Effector memory CD8-positive, alpha-beta T cell (primary cell): ENCODE data around the gene HCN4.

Source experiments
- ATAC-seq: fragments of 150-1000 bp; cut with Tn5 transposase; replicated peaks from 2 replicates; pipeline ENCODE4 v1.10.0; 2021; ENCODE audit warnings: mild to moderate bottlenecking, moderate library complexity
- DNase-seq, 3 experiments: peaks; one replicate each; pipeline ENCODE4 v3.0.0; 2021
- H3K27ac Mint-ChIP-seq, 2 donors: one replicate each; pipeline ENCODE4 v1.8.0; 2022; ENCODE audit warnings: mild to moderate bottlenecking in 2 of 2, mixed read lengths in 2 of 2, moderate library complexity in 2 of 2
- H3K27me3 Mint-ChIP-seq, 2 donors: one replicate each; pipeline ENCODE4 v1.8.0; 2022; ENCODE audit warnings: mixed read lengths in 2 of 2
- H3K36me3 Mint-ChIP-seq: one replicate; pipeline ENCODE4 v1.8.0; 2022; ENCODE audit warnings: mild to moderate bottlenecking, moderate library complexity, mixed read lengths; ENCODE audit not compliant: insufficient read depth
- H3K4me1 Mint-ChIP-seq, 2 donors: one replicate each; pipeline ENCODE4 v1.8.0; 2022; ENCODE audit warnings: low read depth in 2 of 2, mixed read lengths in 2 of 2
- H3K4me3 Mint-ChIP-seq, 2 donors: one replicate each; pipeline ENCODE4 v1.8.0; 2022; ENCODE audit warnings: mild to moderate bottlenecking in 2 of 2, mixed read lengths in 2 of 2, moderate library complexity in 2 of 2
- H3K9me3 Mint-ChIP-seq, 2 donors: one replicate each; pipeline ENCODE4 v1.8.0; 2022; ENCODE audit warnings: mixed read lengths in 2 of 2

Gene HCN4

GRCh38 chr15:73273181-73274002 lies 95.4 kb downstream of the HCN4 start:
- no peaks in the 10 kb centered on the region for H3K27me3 Mint-ChIP-seq
- H3K4me1 Mint-ChIP-seq, result peaks cover 0 to 3% of the 10 kb centered on the region in 2 donors
- H3K36me3 Mint-ChIP-seq, result peaks cover 11% of the 10 kb centered on the region
- no peaks in the 10 kb centered on the region for H3K9me3 Mint-ChIP-seq
- no peak overlapping the region for H3K4me3 Mint-ChIP-seq
- peak; percentile 38 to 46 (median 45) for DNase-seq
- peak; percentile 65 for ATAC-seq
- H3K27ac Mint-ChIP-seq, result peak overlapping the region in 1 of 2 donors; percentile 56

GRCh38 chr15:73270366-73271097 lies 98.2 kb downstream of the HCN4 start:
- Mint-ChIP-seq H3K4me3 (no peak overlapping the region), H3K9me3 (no peaks in the 10 kb centered on the region), H3K27me3 (no peaks in the 10 kb centered on the region), H3K4me1 (peaks cover 0 to 3% of the 10 kb centered on the region in 2 donors), H3K36me3 (peaks cover 11% of the 10 kb centered on the region), H3K27ac (no peak overlapping the region)
- DNase-seq, result no peak
- no peak for ATAC-seq
